Loucy (cell line): ENCODE results near the gene C16orf90.

Experiments used
- EZH2phosphoT487 ChIP-seq: fragments of 200-600 bp; IDR thresholded peaks from 2 replicates; pipeline ENCODE4 v1.6.1; 2018; ENCODE audit warnings: antibody characterized with exemption, mild to moderate bottlenecking, moderate library complexity, borderline replicate concordance
- TF ChIP-seq, protein P1 (sequence below): fragments of 200-600 bp; sonication (generic); conservative IDR thresholded peaks from 2 replicates; pipeline ENCODE4 v1.5.1; 2014; ENCODE audit warnings: mild to moderate bottlenecking, antibody characterized with exemption, low read length

DNA sequence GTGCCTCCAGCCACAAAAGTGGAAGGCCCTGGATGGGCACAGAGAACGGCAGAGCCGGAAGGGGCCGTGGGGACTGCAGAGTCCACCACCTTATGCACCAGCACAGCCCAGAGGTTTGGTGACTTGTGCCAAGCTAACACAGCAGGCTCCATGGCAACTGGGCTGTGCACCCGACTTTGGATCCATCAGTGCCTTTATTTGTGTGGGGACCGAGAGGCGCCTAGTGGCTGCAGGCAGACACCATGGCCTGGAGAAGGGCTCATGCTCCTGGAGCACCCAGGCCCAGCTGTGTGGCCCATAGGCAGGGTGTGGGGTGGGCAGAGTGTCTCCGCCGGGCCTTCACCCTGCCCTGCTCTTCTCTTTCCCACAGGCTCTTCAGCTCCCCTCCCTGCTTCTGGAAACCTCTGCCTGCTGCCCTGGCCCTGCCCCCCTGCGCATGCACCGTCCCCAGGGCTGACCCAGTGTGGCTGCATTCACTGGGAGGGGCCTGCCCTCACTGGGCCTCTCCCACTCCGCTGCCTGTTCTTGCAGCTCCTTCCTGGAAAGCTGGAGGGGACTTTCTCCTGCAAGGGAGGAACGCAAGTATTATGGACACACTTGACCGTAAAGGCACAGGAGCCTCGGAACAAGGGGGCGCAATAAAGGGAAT lies 10.1 kb downstream of the C16orf90 start:
- TF ChIP-seq, protein P1, sequence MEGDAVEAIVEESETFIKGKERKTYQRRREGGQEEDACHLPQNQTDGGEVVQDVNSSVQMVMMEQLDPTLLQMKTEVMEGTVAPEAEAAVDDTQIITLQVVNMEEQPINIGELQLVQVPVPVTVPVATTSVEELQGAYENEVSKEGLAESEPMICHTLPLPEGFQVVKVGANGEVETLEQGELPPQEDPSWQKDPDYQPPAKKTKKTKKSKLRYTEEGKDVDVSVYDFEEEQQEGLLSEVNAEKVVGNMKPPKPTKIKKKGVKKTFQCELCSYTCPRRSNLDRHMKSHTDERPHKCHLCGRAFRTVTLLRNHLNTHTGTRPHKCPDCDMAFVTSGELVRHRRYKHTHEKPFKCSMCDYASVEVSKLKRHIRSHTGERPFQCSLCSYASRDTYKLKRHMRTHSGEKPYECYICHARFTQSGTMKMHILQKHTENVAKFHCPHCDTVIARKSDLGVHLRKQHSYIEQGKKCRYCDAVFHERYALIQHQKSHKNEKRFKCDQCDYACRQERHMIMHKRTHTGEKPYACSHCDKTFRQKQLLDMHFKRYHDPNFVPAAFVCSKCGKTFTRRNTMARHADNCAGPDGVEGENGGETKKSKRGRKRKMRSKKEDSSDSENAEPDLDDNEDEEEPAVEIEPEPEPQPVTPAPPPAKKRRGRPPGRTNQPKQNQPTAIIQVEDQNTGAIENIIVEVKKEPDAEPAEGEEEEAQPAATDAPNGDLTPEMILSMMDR = no peak
- no peak for TF ChIP-seq EZH2phosphoT487
